Naive thymus-derived CD4-positive, alpha-beta T cell (primary cell): ENCODE results near the gene PDYN. TPM values are rescaled to one million over a fixed set of nuclear protein-coding genes. Genes with fewer than 3 reads are reported as not detected.

ENCODE experiments used
- ATAC-seq: fragments of 150-1000 bp; cut with Tn5 transposase; 2 replicates; pipeline ENCODE4 v1.10.0; 2021; ENCODE audit warnings: mild to moderate bottlenecking, moderate library complexity
- CTCF ChIA-PET: fragments of 350-600 bp; sonication (Branson Sonifier 250); formaldehyde crosslinking; loops from one replicate; lab custom pipeline; 2021; ENCODE audit warnings: antibody characterized with exemption; lab: Charles Lee
- POLR2A ChIA-PET: fragments of 350-600 bp; sonication (Branson Sonifier 250); formaldehyde crosslinking; loops from one replicate; lab custom pipeline; 2021; ENCODE audit warnings: antibody characterized with exemption, inconsistent platforms; lab: Charles Lee
- DNase-seq, 9 donors: peaks; one replicate each; pipeline versions ENCODE4 v3.0.0 to v3.0.0-alpha.2; 2020 to 2022; ENCODE audit warnings: mixed read lengths in 1 of 9
- H3K27ac ChIP-seq: one replicate; pipeline ENCODE4 v1.7.0; 2013; ENCODE audit warnings: mild to moderate bottlenecking, low read depth, low read length, moderate library complexity
- H3K27me3 ChIP-seq, 2 donors: one replicate each; pipeline ENCODE4 v1.7.0; 2013; ENCODE audit warnings: low read length in 2 of 2, mild to moderate bottlenecking in 2 of 2, moderate library complexity in 2 of 2; ENCODE audit not compliant: control insufficient read depth in 2 of 2, insufficient read depth in 2 of 2
- H3K36me3 ChIP-seq, 3 experiments: 1 replicate in 2 of 3; 2 replicates in 1 of 3; pipeline ENCODE4 v1.7.0; 2013; ENCODE audit warnings: low read length in 3 of 3, mild to moderate bottlenecking in 3 of 3, moderate library complexity in 1 of 3; ENCODE audit not compliant: insufficient read depth in 3 of 3, control insufficient read depth in 2 of 3
- H3K4me1 ChIP-seq, 2 donors: one replicate each; pipeline ENCODE4 v1.7.0; 2013; ENCODE audit warnings: low read length in 2 of 2, mild to moderate bottlenecking in 2 of 2, moderate library complexity in 1 of 2; ENCODE audit not compliant: control insufficient read depth in 2 of 2, insufficient read depth in 2 of 2
- H3K4me3 ChIP-seq: 2 replicates; pipeline ENCODE4 v1.7.0; 2013; ENCODE audit warnings: mild to moderate bottlenecking, low read length
- H3K9me3 ChIP-seq, 3 experiments: 1 replicate in 2 of 3; 2 replicates in 1 of 3; pipeline ENCODE4 v1.7.0; 2013; ENCODE audit warnings: low read length in 3 of 3; ENCODE audit not compliant: control insufficient read depth in 2 of 3
- H3K27ac Mint-ChIP-seq, 9 donors: one replicate each; pipeline ENCODE4 v1.8.0; 2020 to 2022; ENCODE audit warnings: mixed read lengths in 9 of 9, mild to moderate bottlenecking in 8 of 9, moderate library complexity in 5 of 9, inconsistent platforms in 2 of 9
- H3K27me3 Mint-ChIP-seq, 5 donors: one replicate each; pipeline ENCODE4 v1.8.0; 2021 to 2022; ENCODE audit warnings: mixed read lengths in 5 of 5, mild to moderate bottlenecking in 1 of 5
- H3K36me3 Mint-ChIP-seq, 5 donors: one replicate each; pipeline ENCODE4 v1.8.0; 2020 to 2022; ENCODE audit warnings: mixed read lengths in 5 of 5, mild to moderate bottlenecking in 3 of 5, inconsistent platforms in 1 of 5
- H3K4me1 Mint-ChIP-seq, 7 donors: one replicate each; pipeline ENCODE4 v1.8.0; 2020 to 2022; ENCODE audit warnings: mixed read lengths in 7 of 7, mild to moderate bottlenecking in 3 of 7, inconsistent platforms in 1 of 7
- H3K4me3 Mint-ChIP-seq, 10 donors: one replicate each; pipeline ENCODE4 v1.8.0; 2020 to 2022; ENCODE audit warnings: mild to moderate bottlenecking in 10 of 10, mixed read lengths in 10 of 10, moderate library complexity in 6 of 10, inconsistent platforms in 2 of 10
- H3K9me3 Mint-ChIP-seq, 11 donors: one replicate each; pipeline ENCODE4 v1.8.0; 2020 to 2022; ENCODE audit warnings: mixed read lengths in 11 of 11, mild to moderate bottlenecking in 4 of 11, inconsistent platforms in 1 of 11, moderate library complexity in 1 of 11
- intact Hi-C, 2 donors: fragments of 100-400 bp; cut with micrococcal nuclease; formaldehyde crosslinking; loops; one replicate each; pipeline ENCODE4 v1.15.1; 2023
- polyA plus RNA-seq, 2 donors: library from polyadenylated mRNA; unstranded; fragments of 300-500 nt; fragmentation: Illumina TruSeq; gene quantifications; one replicate each; pipeline ENCODE4 v1.2.3, GENCODE V29; 2021
- total RNA-seq, 6 experiments: library from RNA in 5 of 6; stranded (reverse) in 5 of 6; gene quantifications; 1 replicate in 5 of 6; 2 replicates in 1 of 6; pipeline ENCODE4 v1.2.3 and lab custom pipeline; 2021 to 2026

The PDYN gene
- total and polyA plus RNA-seq, 7 experiments from 2014 or later = not detected

- POLR2A ChIA-PET = no interaction called here
- peak; percentile 69 for ATAC-seq
- Mint-ChIP-seq H3K27me3 (peaks cover 39 to 69% (median 40%) of the 10 kb centered on the region in 5 donors), H3K4me1 (peaks cover 0 to 15% (median 5%) of the 10 kb centered on the region in 7 donors), H3K36me3 (no peaks in the 10 kb centered on the region), H3K27ac (peak overlapping the region in 1 of 9 donors; percentile 21), H3K4me3 (no peak overlapping the region), H3K9me3 (no peaks in the 10 kb centered on the region)
- no peaks in the 10 kb centered on the region for H3K4me1 ChIP-seq
- CTCF ChIA-PET = no interaction called here
- no peaks in the 10 kb centered on the region for H3K36me3 ChIP-seq
- no peak for DNase-seq
- H3K9me3 ChIP-seq = no peaks in the 10 kb centered on the region
- intact Hi-C loops = no loop called here
- no peak overlapping the region for H3K27ac ChIP-seq
- no peaks in the 10 kb centered on the region for H3K27me3 ChIP-seq
- H3K4me3 ChIP-seq = no peak overlapping the region
Measured at GRCh38 chr20:1943275-1944002, 50.4 kb downstream of the PDYN start.

GRCh38 chr20:1942486-1943274 is 51.2 kb downstream of the PDYN start:
- H3K9me3 ChIP-seq = no peaks in the 10 kb centered on the region
- POLR2A ChIA-PET = no interaction called here
- no peaks in the 10 kb centered on the region for H3K36me3 ChIP-seq
- no peaks in the 10 kb centered on the region for H3K36me3 Mint-ChIP-seq
- DNase-seq (no peak), ATAC-seq (no peak)
- no peaks in the 10 kb centered on the region for H3K27me3 ChIP-seq
- no peaks in the 10 kb centered on the region for H3K9me3 Mint-ChIP-seq
- H3K27ac ChIP-seq = no peak overlapping the region
- H3K4me1 ChIP-seq = no peaks in the 10 kb centered on the region
- peaks cover 33 to 63% (median 39%) of the 10 kb centered on the region in 5 donors for H3K27me3 Mint-ChIP-seq
- intact Hi-C loops = no loop called here
- no peak overlapping the region for H3K27ac Mint-ChIP-seq
- H3K4me3 ChIP-seq = no peak overlapping the region
- no peak overlapping the region for H3K4me3 Mint-ChIP-seq
- CTCF ChIA-PET = no interaction called here
- peaks cover 0 to 15% (median 5%) of the 10 kb centered on the region in 7 donors for H3K4me1 Mint-ChIP-seq

- ATAC-seq (no peak), DNase-seq (no peak)
- ChIA-PET POLR2A (no interaction called here), CTCF (no interaction called here)
- Mint-ChIP-seq H3K9me3 (peaks cover 0 to 1% (median 0%) of the 10 kb centered on the region in 11 donors), H3K36me3 (no peaks in the 10 kb centered on the region), H3K4me3 (no peak overlapping the region), H3K27me3 (peaks cover 28 to 63% (median 37%) of the 10 kb centered on the region in 5 donors), H3K27ac (no peak overlapping the region), H3K4me1 (peaks cover 0 to 14% (median 5%) of the 10 kb centered on the region in 7 donors)
- Histone ChIP-seq H3K27me3 (no peaks in the 10 kb centered on the region), H3K36me3 (no peaks in the 10 kb centered on the region), H3K4me3 (no peak overlapping the region), H3K9me3 (no peaks in the 10 kb centered on the region), H3K27ac (no peak overlapping the region), H3K4me1 (no peaks in the 10 kb centered on the region)
- intact Hi-C loops = no loop called here
Measured at GRCh38 chr20:1942061-1942460, 51.8 kb downstream of the PDYN start.

- H3K4me1 ChIP-seq = no peaks in the 10 kb centered on the region
- H3K9me3 ChIP-seq = no peaks in the 10 kb centered on the region
- no peak overlapping the region for H3K27ac Mint-ChIP-seq
- DNase-seq (no peak), ATAC-seq (no peak)
- H3K27me3 Mint-ChIP-seq = peaks cover 21 to 63% (median 33%) of the 10 kb centered on the region in 5 donors
- no peak overlapping the region for H3K4me3 ChIP-seq
- H3K27ac ChIP-seq = no peak overlapping the region
- H3K27me3 ChIP-seq = no peaks in the 10 kb centered on the region
- CTCF ChIA-PET = no interaction called here
- POLR2A ChIA-PET = no interaction called here
- intact Hi-C loops = no loop called here
- H3K4me3 Mint-ChIP-seq = no peak overlapping the region
- no peaks in the 10 kb centered on the region for H3K36me3 ChIP-seq
- no peaks in the 10 kb centered on the region for H3K36me3 Mint-ChIP-seq
- peaks cover 0 to 12% (median 0%) of the 10 kb centered on the region in 7 donors for H3K4me1 Mint-ChIP-seq
- peaks cover 0 to 1% (median 0%) of the 10 kb centered on the region in 11 donors for H3K9me3 Mint-ChIP-seq
Measured at GRCh38 chr20:1941226-1941625, 52.6 kb downstream of the PDYN start.

GRCh38 chr20:1940581-1940980 is 53.3 kb downstream of the PDYN start:
- Mint-ChIP-seq H3K4me1 (peaks cover 0 to 10% (median 0%) of the 10 kb centered on the region in 7 donors), H3K4me3 (no peak overlapping the region), H3K27ac (no peak overlapping the region), H3K9me3 (peaks cover 0 to 1% (median 0%) of the 10 kb centered on the region in 11 donors), H3K36me3 (no peaks in the 10 kb centered on the region), H3K27me3 (peaks cover 16 to 61% (median 29%) of the 10 kb centered on the region in 5 donors)
- no peaks in the 10 kb centered on the region for H3K36me3 ChIP-seq
- ChIA-PET CTCF (no interaction called here), POLR2A (no interaction called here)
- H3K27ac ChIP-seq = no peak overlapping the region
- no peak overlapping the region for H3K4me3 ChIP-seq
- H3K9me3 ChIP-seq = no peaks in the 10 kb centered on the region
- H3K27me3 ChIP-seq = no peaks in the 10 kb centered on the region
- ATAC-seq (no peak), DNase-seq (no peak)
- no peaks in the 10 kb centered on the region for H3K4me1 ChIP-seq
- intact Hi-C loops = no loop called here

- no peak overlapping the region for H3K4me3 ChIP-seq
- no peaks in the 10 kb centered on the region for H3K9me3 ChIP-seq
- Mint-ChIP-seq H3K4me3 (no peak overlapping the region), H3K9me3 (peaks cover 0 to 1% (median 0%) of the 10 kb centered on the region in 11 donors), H3K4me1 (peaks cover 0 to 5% (median 0%) of the 10 kb centered on the region in 7 donors), H3K36me3 (no peaks in the 10 kb centered on the region), H3K27ac (no peak overlapping the region), H3K27me3 (peaks cover 12 to 60% (median 25%) of the 10 kb centered on the region in 5 donors)
- intact Hi-C loops = no loop called here
- POLR2A ChIA-PET = no interaction called here
- no peak for DNase-seq
- CTCF ChIA-PET = interaction anchor here (0.9 kb wide), 1 partner anchor 18 kb away, joined by 3 read pairs; no protein-coding TSS in a partner anchor
- no peak for ATAC-seq
- no peaks in the 10 kb centered on the region for H3K4me1 ChIP-seq
- H3K27ac ChIP-seq = no peak overlapping the region
- no peaks in the 10 kb centered on the region for H3K36me3 ChIP-seq
- H3K27me3 ChIP-seq = no peaks in the 10 kb centered on the region
Measured at GRCh38 chr20:1939270-1939595, 54.6 kb downstream of the PDYN start.
